HG02623 (cell line): ENCODE data around the gene DNAJC1.
A peak's percentile ranks its signal among the peaks of the same experiment; 100 is the strongest.

ENCODE experiments used
- ATAC-seq: cut with Tn5 transposase; IDR thresholded peaks from one replicate; pipeline ENCODE4 v1.9.1; 2021; ENCODE audit warnings: moderate library complexity; ENCODE audit not compliant: unreplicated experiment

The DNAJC1 gene

DNA sequence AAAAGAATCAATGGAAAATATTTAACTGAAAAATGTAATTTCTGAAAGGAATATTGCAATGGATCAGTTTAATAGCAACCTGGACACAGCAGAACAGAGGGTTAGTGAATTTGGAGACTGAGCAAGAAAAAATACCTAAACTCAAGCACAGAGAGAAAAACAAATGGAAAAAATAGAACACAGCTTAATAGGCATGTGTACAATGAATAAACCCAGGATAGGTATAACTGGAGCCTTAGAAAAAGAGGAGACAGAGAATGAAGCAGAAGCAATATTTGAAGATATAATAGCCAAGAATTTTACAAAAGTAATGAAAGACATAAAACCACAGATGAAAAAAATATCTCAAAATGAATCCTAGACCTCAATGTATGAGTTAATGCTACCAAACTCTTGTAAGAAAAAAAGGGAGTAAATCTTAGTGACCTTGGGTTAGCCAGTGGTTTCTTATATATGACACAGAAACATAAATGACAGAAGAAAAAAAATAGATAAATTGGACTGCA lies 2.9 kb upstream of the DNAJC1 start:
- no peak for ATAC-seq

DNA sequence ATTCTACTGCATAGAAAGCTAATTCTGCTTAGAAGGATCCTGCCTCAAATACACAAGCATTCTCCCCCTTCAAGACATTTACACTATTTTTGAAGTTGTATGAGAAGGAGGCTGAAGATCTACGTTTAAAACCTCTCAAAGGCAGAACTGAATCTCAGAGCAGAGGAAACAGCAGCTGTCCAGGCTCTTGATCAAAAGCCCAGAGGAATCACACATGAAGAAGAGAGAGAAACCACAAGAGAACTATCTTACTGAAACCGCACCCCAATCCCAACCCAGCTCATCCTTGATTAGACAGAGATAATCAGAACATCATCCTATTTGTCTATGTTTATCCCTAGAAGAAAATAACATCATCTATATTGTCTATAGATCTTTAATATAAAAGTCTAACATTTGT lies 2.2 kb upstream of the DNAJC1 start:
- no peak for ATAC-seq

DNA sequence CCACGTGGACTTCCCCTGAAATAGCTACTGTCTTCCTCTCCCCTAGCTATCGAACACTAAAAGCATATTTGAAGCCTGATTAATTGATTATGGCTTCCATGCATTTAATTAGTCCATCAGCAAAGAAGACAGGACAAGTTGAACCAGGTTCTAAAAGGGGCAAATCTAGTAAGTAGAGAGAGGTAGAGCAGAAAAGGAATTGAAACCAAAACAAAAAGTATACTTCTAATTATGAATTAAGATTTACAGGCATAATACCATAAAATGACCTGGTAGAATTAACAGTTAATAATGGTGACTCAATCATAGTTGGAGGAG lies 393 bp upstream of the DNAJC1 start:
- no peak for ATAC-seq

DNA sequence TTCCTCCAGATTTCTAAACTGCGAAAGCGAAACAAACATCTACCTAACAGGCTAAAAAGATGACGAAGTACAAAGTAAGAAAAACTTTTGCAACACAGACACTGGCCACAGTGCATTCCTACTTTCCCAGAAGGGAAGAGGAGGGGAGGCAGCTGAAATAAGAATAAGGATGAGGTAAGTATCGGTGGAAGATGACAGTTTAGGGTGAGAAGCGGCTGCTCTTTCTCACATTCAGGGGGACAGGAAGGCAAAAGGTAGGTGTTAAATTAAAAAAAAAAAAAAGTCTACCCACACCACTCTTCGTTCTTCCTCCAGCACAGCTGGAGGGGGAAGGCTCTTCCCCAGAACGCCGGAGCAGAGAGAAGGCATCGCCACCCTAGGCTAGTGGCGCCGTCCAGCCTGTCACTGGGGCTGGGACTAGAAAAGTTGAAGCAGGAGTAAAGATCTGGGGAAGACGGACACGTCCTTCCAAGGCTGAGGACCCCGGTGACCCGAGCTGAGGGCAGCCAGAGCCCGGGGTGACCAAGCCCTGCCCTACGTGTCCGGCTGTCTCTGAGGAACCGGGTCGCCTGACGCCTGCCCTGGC lies 846 bp downstream of the DNAJC1 start:
- ATAC-seq = peak; percentile 4

DNA sequence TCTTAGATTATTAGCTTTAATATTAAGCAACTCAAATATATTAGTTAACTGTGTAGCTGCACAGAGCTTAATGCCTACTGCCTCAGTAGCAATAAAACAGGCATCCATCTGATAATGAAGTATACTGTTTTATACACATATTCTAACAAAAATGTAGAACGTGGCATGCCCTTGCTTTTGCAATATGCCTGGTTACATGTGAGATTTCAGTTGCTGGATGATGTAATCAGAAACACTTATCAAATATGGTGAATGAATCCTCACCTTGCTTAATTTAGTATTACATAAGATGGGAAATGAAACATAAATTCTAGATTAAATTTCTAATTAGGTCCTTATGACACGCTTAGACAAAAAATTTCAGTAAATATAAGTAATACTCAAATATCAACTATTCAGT lies 8.0 kb downstream of the DNAJC1 start:
- no peak for ATAC-seq

DNA sequence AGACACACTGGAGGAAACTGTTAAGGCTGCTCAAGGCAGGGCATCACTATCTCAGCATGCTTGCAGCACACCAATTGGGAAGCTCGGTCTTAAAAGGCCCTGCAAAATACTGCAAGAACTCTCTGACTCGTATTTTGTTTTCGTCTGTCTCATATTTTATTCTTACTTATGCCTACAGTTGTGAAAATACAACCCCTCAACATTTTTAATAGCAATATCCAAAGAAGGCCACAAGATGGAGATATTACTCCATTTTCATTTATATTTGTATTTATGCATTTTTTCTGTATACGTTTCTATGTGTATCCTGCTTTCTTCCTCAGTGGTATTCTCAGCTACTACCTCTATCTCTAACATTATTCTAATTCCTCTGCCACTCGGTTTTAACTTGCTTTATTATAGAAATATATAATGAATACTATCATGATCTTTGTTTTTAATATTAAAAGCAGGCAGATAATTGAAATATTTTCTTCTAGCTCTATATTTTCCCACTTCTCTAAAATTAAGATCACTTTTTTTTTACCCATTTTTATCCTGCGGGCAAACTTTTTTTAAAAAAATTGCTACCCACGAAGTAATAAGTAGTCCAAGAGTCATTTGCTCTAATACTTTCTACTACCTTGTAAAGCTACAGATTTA lies 10.0 kb downstream of the DNAJC1 start:
- no peak for ATAC-seq

DNA sequence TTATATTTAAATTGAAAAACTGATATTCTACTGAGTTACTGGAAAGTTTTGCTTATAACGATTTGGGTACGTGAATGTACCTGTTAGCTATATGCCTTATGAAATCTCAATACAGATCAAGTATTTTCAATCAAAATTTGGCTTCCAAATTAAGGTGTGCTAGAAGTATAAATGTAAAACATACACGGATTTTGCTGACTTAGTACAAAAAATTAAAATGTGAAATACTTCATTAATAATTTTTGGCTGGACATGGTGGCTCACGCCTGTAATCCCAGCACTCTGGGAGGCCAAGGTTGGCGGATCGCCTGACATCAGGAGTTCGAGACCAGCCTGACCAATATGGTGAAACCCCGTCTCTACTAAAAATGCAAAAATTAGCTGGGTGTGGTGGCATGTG lies 11.7 kb downstream of the DNAJC1 start:
- no peak for ATAC-seq

DNA sequence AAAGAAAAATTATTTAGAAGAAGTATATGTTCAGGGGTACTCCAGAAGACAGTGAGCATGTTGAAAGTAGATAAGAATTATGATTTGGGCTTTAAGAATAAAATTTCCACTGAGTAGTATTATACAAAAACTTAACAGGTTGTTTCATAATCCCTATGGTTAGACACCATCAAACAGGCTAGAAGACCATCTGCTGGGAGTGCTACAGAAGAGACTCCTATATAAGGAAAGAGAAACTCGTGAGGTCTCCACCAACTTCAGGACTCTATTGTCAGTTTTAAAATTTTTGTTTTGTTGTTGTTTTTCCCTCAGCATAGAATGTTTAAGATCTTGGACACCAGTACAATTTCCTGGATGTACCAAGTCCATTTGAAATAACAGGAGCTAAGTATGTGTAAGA lies 13.1 kb downstream of the DNAJC1 start:
- no peak for ATAC-seq

DNA sequence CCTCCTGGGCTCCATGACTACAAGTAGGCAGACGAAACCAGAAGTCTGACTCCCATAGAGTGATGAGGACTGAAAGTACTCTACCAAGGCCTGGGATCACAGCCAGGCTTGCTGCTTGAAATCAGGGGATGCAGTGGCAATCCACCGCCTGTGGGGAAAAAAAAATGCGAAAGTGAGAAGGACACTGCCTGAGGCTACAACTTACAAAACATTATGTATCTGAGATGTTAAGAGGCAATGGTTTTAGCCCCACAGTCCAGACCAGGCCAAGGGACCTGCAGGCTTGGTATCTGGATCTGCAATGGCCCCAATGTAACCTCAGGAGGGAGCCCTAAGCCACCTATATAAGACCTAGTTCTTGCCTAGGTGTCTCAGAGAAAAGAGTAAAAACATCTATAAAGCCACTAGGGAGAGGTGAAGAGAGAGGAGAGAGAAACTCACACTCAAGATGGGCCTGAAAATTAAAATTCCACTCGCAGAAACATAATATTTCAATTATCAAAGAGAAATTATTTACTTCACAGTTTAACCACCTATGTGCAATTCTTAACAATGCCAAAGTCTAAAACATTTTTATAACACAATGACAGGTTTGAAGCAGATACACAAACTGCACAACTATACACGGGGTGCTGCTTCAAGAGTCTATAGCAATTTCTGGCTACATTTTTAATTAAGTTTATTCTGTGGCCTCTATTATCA lies 13.9 kb downstream of the DNAJC1 start:
- ATAC-seq = peak; percentile 90

DNA sequence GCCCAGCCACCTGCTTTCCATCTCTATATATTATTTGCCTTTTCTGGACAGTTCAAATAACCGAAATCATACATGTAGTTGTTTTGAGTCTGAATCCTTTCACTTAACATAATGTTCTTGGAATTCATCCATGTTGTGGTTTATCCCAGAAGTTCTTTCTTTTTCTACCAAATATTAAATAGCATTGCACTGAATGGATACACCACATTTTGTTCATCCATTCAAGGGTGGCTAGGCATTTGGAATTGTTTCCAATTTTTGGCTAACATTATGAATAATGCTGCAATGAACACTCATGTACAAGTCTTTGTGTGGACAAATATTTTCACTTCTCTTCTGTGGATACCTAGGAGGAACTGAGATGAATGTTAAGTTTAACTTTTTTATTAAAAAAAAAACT lies 18.0 kb downstream of the DNAJC1 start:
- ATAC-seq = no peak

DNA sequence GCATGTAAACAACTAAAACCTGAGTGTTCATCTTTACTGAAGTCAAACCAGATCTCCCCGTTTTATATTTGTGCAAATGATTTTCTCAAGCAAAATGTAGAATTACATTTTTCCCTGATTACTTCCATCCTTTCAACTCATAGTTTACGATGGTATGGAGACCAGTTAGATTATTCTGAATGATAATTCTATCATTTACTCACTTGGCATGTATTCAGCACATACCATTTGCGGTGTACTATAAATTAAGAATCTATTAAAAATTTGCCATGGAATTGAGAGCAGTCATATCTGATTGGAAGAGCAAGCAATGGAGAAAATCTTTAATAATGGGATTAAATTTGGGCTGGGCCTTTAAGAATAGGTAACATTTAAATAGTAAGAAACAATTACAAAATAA lies 22.4 kb downstream of the DNAJC1 start:
- no peak for ATAC-seq

DNA sequence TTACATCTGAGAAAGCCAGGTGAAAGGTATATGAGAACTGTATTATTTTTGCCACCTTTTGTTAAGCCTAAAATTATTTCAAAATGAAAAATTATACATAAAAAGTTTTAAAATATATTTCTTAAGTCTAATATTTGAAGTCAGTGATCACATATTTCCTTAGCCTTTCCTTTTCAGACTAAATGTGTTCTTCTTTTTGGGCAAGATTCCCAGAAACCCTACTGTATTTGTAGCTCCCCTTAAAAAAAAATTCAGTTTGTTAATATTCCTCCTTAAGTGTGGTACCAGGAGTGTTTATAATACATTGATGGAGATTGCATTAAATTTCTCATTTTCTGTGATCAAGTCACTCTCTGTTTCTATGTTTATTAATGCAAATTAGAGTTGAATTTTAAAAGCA lies 22.8 kb downstream of the DNAJC1 start:
- ATAC-seq = no peak

DNA sequence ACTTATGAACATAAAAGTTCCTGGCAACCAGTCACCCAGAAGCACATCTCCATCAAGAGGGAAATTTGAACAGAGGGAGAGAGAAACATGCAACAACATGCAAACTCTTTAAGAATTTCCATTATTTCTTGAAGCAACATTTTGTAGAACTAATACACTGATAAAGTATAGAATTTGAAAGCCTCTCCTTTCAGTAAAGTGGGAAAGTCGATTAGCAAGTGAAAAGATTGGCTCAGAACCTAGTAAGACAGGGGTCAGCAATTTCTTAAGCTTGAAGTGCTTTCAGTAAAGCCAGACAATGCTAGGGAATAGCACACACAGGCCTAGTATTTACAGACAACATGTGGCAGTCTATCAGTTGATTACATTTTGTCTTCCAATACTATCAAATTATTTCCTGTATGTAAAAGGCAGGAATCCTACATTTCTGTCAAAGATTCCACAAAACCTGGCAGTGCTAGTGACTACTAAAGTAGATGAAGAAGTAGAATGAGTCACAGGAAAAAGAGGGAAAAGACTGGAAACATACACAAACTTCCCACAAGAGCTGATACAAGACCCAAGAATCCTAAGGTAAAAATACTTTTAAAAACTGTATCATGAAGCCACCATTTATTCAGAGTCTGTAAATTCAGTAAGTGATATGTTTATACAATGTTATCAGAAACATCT lies 25.2 kb downstream of the DNAJC1 start:
- ATAC-seq = no peak

DNA sequence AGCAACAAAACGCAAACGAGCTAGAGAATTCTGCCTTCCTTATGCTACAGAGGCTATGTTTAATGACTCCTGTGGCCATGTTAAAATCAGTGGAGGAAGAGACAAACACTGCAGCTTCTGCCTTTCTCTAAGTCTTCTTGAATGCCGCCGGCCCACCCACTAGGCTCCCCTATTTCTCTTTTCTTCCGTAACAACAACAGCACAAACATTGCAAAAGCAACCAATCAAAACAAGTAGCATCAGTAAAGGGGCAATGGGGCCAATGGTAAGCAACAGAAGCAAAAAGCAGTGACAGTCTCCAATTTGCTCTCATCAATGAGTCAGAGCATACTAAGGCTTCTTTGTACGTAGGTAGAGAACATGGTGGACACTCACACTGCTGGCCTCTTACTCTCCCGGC lies 26.8 kb downstream of the DNAJC1 start:
- ATAC-seq = no peak

DNA sequence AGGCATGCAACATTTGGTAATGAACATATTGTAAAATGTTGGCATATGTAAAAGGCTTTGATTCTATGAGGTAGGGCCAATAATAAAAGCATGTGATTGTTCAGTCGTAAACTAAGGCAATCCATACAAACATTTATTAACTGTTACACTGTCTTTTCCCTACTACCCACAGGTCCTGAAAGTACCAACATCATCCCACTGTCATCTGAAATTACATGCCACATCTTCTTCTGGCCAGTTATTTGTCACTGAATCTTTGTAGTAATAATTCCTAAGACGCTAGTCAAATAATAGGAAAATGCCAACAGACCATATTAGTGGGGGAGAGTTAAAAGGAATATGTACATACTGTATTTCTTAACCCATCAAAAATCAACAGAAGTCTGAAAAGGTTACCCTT lies 27.2 kb downstream of the DNAJC1 start:
- ATAC-seq = no peak

DNA sequence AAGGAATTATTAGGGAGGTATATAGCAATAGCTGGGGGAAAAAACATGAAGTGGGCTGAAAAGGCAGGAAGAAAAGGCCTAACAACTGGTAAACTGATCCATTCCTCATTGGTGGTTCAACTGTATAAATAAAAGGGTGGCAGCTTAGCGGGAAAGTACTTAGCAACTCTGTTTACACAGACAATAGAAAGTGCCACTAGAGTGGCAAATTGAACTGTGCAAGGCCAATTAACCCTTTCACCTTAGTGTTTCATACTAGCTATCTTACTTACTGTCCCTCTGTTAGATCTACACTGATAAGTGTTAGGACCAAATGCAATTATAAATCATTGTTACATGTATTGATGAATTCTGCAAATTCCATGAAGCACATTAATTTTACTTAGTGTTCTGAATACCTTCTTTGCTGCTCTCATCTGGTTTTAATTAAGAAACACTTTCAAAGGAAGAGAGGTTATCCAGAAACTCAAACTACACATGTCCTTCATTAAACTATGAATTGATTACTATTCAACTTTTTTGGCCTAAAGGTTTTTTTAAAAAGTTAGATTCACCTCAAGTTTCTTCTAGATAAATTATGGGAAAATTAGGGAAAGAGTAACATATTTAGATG lies 28.0 kb downstream of the DNAJC1 start:
- ATAC-seq = no peak

DNA sequence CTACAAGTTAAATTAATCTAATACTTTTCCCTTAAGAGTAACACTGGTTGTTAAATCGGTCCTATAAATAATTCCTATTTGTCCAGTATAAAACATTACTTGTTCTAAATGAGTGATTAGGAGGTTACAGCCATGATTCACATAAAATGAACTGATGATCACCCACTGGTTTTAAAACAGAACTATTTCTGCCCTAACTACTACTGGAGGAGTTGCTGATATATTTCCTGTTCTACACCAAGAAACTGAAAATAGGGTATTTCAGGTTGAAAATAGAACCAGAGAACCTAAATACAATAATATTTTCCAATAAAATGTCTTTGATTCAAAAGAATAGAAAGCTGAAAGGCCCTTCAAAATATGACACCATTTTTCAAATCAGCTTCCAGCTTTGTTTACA lies 30.9 kb downstream of the DNAJC1 start:
- ATAC-seq = no peak

DNA sequence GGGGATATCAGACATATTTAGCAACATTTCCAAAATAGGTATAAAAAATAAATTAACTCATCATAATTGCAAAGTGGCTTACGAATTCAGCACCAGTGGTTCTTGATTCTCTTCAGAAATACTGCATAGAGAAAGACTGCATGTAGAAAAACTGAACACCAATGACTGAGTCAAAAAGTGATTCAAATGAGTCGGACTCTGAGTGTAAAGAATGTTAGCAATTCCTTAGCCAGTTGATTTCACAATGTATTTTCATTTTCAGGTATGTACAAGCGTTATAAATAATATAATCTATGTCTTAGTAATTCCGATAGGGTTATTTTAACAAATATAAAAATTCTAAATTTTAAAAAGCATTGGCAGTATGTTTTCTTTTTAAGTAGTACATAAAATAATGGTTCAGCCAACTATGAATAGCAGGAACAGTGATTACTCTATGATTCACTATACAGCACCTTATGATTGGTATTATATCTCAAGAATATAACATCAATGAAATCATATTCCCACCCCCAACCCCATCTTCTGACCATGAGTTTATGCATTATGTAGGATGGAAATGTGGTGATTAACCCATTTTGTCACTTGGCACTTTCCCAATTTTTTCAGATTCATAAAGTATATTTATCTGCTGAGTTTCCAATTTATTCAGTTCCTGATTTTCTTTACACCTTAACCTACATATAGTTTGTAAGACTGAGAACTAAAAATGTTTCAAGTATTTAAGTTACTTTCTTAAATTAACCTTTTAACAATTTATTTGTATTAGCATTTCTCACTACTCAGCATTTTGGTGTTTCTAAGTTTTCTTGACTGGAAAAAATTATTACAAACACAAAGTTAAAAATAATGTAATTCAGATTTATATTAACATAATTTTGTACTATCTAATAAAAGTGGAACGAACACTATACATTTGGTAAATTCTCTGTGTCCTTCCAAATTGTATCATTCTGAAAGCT lies 33.9 kb downstream of the DNAJC1 start:
- ATAC-seq = no peak

DNA sequence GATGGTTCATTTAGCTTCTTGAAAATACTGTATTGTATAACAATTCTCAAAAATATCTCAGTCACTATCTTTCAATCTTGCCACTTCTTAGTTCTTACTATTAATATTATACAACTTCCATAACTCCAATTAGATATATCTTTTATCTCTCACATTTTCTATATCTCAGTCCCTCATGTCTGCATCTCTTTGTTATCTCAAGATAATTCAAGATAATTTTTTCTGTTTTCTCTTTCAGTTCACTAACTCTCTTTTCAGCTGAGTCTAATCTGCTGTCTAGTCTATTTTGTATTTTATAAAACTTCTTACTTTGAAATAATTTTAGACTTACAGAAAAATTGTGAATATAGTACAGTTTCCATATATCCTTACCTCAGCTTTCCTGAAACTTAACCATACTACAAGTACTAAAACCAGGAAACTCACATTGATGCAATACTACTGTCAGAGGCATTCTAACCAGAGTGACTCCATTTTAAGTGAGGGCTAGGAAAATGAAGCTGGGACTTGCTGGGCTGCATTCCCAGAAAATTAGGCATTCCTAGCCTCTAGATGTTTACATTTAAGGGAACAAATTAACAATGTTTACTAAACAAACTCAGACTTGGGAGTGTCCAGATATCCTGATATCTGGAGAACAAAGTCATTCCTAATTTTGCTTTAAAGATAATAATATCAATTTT lies 38.4 kb downstream of the DNAJC1 start:
- no peak for ATAC-seq

DNA sequence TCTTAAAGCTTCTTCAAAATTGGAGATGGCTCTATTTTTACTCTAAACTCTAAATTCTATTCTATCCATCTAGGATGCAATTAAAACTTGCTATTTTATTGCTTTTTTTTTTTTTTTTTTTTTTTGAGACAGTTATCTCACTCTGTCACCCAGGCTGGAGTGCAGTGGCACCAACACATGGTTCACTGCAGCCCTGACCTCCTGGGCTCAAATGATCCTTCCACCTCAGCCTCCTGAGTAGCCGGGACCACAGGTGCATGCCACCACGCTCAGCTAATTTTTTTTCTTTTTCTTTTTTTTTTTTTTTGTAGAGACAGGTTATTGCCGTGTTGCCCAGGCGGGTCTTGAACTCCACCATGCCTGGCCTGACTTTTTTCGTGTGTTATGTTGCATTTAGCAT lies 41.2 kb downstream of the DNAJC1 start:
- no peak for ATAC-seq
